K562 (cell line): ENCODE results near the gene ZNF775. TPM values are rescaled to one million over a fixed set of nuclear protein-coding genes. Genes with fewer than 3 reads are reported as not detected.

Experiments
- GABPB1 ChIP-seq: sonication (generic); formaldehyde crosslinking; IDR thresholded peaks from 2 replicates; pipeline ENCODE4 v1.8.0; 2022; ENCODE audit warnings: mild to moderate bottlenecking, missing genetic modification reagents
- KDM5B ChIP-seq: fragments of 200-600 bp; sonication (generic); IDR thresholded peaks from 2 replicates; pipeline ENCODE4 v1.6.1; 2012; ENCODE audit warnings: low read depth, mild to moderate bottlenecking, moderate library complexity, low read length, control low read depth, inconsistent platforms; ENCODE audit not compliant: insufficient replicate concordance
- NRF1 ChIP-seq, 2 experiments: fragments of 450-650 bp; IDR thresholded peaks in 1 of 2; conservative IDR thresholded peaks in 1 of 2; 2 replicates each; pipeline ENCODE4 v1.6.1; 2014; ENCODE audit warnings: mild to moderate bottlenecking in 2 of 2
- TGIF2 ChIP-seq: sonication (generic); formaldehyde crosslinking; IDR thresholded peaks from 2 replicates; pipeline ENCODE4 v1.8.1; 2022; ENCODE audit warnings: mild to moderate bottlenecking, missing genetic modification reagents, moderate library complexity
- polyA plus RNA-seq, 8 experiments: library from polyadenylated mRNA; depleted of rRNA in 4 of 8; stranded (reverse) in 5 of 8; unstranded in 3 of 8; fragments of >200 nt; fragmentation: Nextera tagmentation in 2 of 8; fragmentation: Illumina TruSeq in 1 of 8; extraction: Ambion mirVana in 2 of 8; extraction: Trizol in 1 of 8; gene quantifications; 2 replicates each; pipeline versions ENCODE4 v1.2.1 to v1.2.3, GENCODE V29; 2011 to 2014; ENCODE audit warnings: inconsistent platforms in 1 of 8, missing spikeins in 1 of 8
- total RNA-seq, 7 experiments: library from RNA; depleted of rRNA in 6 of 7; stranded (reverse); fragments of >200 nt in 6 of 7; fragmentation: Illumina TruSeq in 2 of 7; extraction: Trizol in 2 of 7; gene quantifications; 2 replicates each; pipeline versions ENCODE4 v1.2.1 to v1.2.3, GENCODE V29; 2011 to 2021; ENCODE audit warnings: low replicate concordance in 1 of 7
- TF ChIP-seq, protein P1 (sequence below): sonication (generic); formaldehyde crosslinking; IDR thresholded peaks from 2 replicates; pipeline ENCODE4 v1.8.1; 2023; ENCODE audit warnings: mild to moderate bottlenecking, missing genetic modification reagents
- TF ChIP-seq, protein P2 (sequence below): fragments of 450-650 bp; conservative IDR thresholded peaks from 2 replicates; pipeline ENCODE4 v1.6.1; 2016; ENCODE audit warnings: missing genetic modification characterization, low read depth, mild to moderate bottlenecking, missing compliant biosample characterization, moderate library complexity
- TF ChIP-seq, protein P3 (sequence below): sonication (generic); formaldehyde crosslinking; IDR thresholded peaks from 2 replicates; pipeline ENCODE4 v1.8.0; 2022; ENCODE audit warnings: missing genetic modification reagents, mild to moderate bottlenecking, moderate library complexity, borderline replicate concordance
- TF ChIP-seq, protein P4 (sequence below): fragments of 250-450 bp; sonication (Bioruptor Pico); IDR thresholded peaks from 2 replicates; pipeline ENCODE4 v1.4.0; 2020; ENCODE audit warnings: mild to moderate bottlenecking, moderate library complexity
- TF ChIP-seq, protein P5 (sequence below): sonication (generic); formaldehyde crosslinking; IDR thresholded peaks from 2 replicates; pipeline ENCODE4 v1.4.0; 2020; ENCODE audit warnings: mild to moderate bottlenecking, missing genetic modification reagents

ZNF775 gene
- total and polyA plus RNA-seq, 9 of the 15 experiments (the other 6 are each of a cell fraction or from before 2014, with no cell fraction given), result 0.04 to 18.7 (median 4.9) TPM

DNA sequence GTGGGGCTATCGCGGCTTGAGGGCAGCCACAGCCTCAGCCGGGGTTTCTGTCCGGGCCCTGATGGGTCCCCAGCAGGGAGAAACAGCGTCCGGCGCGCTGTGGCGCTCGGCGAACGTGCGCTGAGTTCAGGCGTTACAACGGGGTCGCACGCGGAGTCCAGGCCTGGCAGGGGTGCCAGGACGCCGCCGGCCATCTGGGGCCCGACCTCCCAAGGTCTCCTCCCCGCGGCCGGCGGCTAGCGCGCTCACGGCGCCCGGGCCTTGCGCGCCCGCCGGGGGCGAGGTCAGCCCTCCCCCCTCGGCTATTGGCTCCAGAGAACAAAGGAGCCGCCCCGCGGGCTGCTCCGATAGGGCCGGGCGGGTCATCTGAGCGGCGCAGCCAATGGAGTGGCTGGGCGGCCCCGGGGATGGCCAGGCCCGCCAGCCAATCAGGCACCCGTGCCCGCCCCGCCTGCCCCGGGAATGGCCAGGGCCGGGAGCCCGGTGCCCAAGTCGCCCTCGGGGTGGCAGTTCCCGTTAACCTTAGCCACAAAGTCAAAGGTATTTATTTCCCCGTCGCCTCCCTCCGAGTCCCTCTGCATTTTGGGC is at the start of gene ZNF775 (continued):
- TF ChIP-seq KDM5B, result peak; percentile 91
- TF ChIP-seq, protein P1, sequence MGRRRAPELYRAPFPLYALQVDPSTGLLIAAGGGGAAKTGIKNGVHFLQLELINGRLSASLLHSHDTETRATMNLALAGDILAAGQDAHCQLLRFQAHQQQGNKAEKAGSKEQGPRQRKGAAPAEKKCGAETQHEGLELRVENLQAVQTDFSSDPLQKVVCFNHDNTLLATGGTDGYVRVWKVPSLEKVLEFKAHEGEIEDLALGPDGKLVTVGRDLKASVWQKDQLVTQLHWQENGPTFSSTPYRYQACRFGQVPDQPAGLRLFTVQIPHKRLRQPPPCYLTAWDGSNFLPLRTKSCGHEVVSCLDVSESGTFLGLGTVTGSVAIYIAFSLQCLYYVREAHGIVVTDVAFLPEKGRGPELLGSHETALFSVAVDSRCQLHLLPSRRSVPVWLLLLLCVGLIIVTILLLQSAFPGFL, result peak; percentile 66; the same call in 1 of the 2 replicates
- TF ChIP-seq, protein P2, sequence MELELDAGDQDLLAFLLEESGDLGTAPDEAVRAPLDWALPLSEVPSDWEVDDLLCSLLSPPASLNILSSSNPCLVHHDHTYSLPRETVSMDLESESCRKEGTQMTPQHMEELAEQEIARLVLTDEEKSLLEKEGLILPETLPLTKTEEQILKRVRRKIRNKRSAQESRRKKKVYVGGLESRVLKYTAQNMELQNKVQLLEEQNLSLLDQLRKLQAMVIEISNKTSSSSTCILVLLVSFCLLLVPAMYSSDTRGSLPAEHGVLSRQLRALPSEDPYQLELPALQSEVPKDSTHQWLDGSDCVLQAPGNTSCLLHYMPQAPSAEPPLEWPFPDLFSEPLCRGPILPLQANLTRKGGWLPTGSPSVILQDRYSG (tag), result no peak
- TF ChIP-seq, protein P3, sequence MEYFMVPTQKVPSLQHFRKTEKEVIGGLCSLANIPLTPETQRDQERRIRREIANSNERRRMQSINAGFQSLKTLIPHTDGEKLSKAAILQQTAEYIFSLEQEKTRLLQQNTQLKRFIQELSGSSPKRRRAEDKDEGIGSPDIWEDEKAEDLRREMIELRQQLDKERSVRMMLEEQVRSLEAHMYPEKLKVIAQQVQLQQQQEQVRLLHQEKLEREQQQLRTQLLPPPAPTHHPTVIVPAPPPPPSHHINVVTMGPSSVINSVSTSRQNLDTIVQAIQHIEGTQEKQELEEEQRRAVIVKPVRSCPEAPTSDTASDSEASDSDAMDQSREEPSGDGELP (CRISPR knock-in tag), result peak; percentile 69; the same call in 1 of the 2 replicates
- TF ChIP-seq TGIF2 (CRISPR knock-in tag), result peak; percentile 70; the same call in 1 of the 2 replicates
- peak; percentile 83 to 85 for TF ChIP-seq NRF1 (conservative IDR thresholded peaks at IDR 0.05 in 1 of 2, IDR thresholded peaks at IDR 0.05 in 1 of 2)
- peak; percentile 64 for TF ChIP-seq GABPB1 (CRISPR knock-in tag)
- TF ChIP-seq, protein P4, sequence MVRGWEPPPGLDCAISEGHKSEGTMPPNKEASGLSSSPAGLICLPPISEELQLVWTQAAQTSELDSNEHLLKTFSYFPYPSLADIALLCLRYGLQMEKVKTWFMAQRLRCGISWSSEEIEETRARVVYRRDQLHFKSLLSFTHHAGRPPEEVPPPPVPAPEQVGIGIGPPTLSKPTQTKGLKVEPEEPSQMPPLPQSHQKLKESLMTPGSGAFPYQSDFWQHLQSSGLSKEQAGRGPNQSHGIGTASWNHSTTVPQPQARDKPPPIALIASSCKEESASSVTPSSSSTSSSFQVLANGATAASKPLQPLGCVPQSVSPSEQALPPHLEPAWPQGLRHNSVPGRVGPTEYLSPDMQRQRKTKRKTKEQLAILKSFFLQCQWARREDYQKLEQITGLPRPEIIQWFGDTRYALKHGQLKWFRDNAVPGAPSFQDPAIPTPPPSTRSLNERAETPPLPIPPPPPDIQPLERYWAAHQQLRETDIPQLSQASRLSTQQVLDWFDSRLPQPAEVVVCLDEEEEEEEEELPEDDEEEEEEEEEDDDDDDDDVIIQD (CRISPR knock-in tag), result 0 out of 2 replicates have a peak, but pooled peaks have one; percentile 10
- TF ChIP-seq, protein P5, sequence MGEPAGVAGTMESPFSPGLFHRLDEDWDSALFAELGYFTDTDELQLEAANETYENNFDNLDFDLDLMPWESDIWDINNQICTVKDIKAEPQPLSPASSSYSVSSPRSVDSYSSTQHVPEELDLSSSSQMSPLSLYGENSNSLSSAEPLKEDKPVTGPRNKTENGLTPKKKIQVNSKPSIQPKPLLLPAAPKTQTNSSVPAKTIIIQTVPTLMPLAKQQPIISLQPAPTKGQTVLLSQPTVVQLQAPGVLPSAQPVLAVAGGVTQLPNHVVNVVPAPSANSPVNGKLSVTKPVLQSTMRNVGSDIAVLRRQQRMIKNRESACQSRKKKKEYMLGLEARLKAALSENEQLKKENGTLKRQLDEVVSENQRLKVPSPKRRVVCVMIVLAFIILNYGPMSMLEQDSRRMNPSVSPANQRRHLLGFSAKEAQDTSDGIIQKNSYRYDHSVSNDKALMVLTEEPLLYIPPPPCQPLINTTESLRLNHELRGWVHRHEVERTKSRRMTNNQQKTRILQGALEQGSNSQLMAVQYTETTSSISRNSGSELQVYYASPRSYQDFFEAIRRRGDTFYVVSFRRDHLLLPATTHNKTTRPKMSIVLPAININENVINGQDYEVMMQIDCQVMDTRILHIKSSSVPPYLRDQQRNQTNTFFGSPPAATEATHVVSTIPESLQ (CRISPR knock-in tag), result 0 out of 2 replicates have a peak, but pooled peaks have one; percentile 1
